Fibroblast of skin of right biceps (primary cell): Measurements from ENCODE around the gene BRMS1L.
"Not testable (repeated sequence)": the region's sequence is repeated elsewhere in the genome, so short reads cannot be mapped to it uniquely, and the experiment has no call there.

ENCODE experiments used
- DNase-seq: peaks from one replicate; pipeline ENCODE4 v3.0.0-alpha.2; 2013

The BRMS1L gene

DNA sequence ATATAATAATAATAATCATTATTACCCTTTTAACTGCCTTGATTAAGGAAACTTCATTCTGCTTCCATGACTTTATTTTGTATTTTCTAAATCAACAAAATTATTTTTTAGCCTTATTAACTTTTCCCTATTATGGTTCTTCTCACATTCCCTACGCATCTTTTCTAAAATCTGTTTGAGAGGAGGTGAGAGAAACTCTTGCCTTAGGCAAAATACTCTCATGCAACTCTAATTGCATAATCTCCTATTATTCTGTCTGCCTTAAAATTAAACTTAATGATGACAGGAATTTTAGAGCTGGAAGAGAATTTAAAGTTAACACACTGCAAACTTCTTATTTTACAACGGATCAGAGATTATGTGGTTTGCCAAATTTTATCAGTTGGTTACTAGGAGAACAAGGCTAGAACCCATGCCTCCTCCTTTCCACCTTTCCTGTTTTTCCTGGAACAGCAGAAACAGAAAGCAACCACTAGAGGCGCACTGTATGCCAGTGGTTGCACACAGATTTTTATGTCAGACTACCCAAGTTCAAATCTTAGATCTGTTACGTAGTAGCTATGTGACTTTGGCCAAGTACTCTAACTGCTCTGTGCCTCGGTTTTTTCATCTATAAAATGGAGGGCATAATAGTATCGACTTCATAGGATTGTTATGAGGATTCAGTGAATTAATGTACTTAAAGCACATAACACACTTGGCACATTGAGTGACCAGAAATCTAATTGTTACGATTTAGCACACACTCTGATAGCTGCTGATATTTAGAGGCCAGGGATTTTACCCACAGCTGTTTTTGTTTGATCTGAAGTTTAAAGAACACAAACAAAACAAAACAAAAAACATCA lies 4.3 kb upstream of the BRMS1L start:
- DNase-seq: peak; percentile 28

DNA sequence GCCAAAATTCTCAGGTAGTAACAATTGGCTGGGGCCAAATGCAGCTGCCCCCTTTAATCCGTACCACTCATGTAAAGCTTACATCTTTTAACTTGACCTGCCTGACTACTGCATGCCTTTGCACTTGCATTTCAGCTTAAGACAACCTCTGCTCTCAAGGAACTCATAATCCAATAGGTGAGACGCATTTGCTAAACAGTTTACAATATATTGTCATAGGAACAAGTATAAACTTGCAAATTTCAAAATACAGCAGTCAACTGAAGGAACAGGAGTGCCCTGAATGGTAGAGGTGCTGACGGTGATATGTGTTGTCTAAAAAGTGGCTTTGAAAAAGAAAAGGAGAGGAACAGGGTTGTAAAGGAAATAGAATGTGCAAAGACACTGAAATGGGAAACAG lies 3.6 kb upstream of the BRMS1L start:
- no peak for DNase-seq

DNA sequence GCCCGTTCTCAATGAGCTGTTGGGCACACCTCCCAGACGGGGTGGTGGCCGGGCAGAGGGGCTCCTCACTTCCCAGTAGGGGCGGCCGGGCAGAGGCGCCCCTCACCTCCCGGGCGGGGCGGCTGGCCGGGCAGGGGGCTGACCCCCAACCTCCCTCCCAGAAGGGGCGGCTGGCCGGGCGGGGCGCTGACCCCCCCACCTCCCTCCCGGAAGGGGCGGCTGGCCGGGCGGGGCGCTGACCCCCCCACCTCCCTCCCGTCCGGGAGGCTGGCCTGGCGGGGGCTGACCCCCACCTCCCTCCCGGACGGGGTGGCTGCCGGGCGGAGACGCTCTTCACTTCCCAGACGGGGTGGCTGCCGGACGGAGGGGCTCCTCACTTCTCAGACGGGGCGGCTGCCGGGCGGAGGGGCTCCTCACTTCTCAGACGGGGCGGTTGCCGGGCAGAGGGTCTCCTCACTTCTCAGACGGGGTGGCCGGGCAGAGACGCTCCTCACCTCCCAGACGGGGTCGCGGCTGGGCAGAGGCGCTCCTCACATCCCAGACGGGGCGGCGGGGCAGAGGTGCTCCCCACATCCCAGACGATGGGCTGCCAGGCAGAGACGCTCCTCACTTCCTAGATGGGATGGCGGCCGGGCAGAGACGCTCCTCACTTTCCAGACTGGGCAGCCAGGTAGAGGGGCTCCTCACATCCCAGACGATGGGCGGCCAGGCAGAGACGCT lies 1.5 kb upstream of the BRMS1L start:
- not testable (repeated sequence) for DNase-seq

DNA sequence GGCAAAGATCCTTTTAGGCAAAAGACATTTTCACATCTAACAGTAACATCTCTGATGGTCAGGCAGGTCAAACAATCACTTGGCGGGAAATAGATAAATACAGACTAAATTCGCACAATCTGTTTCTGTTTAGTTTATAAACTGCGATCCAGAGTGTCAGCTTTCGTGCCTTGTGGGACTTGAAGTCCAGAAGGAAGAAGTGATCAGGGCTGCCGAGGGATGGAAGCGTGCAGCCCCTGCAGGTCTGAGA lies 245 bp upstream of the BRMS1L start:
- DNase-seq: no peak

DNA sequence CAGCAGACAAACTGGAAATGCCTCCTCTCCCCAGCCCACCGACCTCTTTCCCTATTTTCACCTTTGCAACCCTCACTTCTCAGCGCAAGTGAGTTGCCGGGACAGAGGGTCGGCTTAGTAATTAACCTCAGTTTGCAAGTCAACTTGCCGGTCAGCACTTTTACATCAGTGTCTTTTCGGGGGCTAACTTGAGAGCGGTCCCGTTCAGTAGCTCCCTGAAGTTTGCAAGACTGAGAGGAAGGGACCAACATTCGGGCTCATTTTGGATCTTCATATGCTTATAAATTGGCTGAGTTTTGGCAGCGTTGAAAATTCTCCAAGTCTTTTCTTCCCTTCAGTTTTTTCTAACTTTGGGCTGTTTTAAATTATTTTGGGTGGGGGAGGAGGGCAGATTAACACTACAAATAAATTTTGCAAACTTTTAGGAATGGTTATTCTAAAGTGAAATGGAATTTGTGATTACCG lies 846 bp downstream of the BRMS1L start:
- peak; percentile 3 for DNase-seq

DNA sequence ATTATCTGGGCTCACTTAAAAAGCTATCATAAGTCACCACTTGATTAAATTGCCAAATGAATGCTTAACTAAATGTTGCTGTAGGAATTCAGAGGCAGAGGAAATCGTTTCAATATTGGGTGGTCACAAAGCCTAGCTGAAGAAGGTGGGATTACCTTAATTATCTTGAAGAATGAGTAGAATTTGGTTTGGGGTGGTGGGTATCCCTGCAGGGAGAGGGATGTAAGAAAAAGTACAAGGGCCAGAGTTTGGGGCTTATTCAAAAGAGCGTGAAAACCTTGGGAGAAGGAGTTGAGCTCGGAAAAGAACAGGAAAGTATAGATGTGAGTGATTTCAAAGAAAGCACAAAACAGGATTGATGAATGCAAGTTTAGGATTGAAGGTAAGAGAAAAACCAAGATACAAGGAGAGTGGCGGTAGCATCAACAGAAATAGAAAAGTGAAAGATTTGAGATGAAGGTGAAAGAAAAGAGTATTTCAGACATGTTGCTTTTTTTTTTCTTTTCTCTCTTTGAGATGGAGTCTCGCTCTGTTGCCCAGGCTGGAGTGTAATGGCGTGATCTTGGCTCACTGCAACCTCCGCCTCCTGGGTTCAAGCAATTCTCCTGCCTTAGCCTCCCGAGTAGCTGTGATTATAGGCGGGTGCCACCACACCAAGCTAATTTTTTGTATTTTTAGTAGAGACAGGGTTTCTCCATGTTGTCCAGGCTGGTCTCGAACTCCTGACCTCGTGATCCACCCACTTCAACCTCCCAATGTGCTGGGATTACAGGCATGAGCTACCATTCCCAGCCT lies 1.7 kb downstream of the BRMS1L start:
- DNase-seq: no peak

DNA sequence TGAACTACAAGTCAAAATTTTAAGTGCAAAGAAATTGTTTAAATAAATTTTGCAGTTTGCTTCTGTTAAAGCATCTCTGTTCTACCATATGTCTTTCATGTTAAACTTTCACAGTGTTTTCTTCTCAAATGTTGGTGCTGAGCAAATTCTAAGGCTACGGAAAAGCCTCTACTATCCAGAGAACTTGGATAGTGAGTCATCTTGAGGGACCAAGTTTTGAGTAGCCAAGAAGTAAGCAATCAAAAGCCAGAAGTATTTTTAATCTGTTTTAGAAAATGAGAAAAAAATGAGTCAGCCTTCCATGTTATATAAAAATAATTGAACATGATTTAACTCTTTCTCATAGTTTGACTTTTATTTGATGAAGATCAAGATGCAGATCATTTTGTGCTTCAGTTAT lies 3.3 kb downstream of the BRMS1L start:
- peak; percentile 45 for DNase-seq

DNA sequence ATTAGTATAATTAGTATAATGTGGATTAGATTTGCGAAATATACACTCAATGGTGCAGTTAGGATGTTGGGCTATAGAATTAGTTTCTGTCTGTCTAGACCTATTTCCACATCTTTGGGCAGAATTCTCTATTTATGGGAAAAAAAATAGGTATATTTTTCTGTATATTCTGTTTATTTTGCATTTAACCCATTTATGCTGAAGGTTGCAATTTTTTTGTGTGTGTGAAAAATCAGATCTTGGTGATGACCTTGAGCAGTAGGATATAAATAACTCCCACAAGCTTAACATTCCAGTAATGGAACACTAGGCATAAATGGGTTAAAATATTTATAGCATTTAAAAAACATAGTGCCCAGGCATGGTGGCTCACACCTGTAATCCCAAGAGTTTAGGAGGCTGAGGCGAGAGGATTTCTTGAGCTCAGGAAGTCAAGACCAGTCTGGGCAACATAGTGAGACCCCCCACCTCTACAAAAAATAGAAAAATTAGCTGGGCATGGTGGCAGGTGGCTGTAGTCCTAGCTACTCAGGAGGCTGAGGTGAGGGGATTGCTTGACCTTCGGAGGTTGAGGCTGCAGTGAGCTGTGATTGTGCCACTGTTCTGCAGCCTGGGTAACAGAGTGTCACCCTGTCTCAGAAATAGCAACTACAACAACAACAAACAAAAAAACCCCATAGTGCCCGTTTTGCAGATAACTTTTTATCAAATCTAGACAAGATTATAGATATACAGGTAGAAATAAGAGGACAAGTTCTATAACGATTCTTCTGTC lies 9.3 kb downstream of the BRMS1L start:
- DNase-seq: no peak

DNA sequence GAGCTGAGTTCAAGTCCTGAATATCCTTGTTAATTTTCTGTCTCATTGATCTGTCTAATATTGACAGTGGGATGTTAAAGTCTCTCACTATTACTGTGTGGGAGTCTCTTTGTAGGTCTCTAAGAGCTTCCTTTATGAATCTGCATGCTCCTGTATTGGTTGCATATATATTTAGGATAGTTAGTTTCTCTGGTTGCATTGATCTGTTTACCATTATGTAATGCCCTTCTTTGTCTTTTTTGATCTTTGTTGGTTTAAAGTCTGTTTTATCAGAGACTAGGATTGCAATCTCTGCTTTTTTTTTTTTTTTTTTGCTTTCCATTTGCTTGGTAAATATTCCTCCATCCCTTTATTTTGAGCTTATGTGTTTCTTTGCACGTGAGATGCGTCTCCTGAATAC lies 15.6 kb downstream of the BRMS1L start:
- DNase-seq: not testable (repeated sequence)

DNA sequence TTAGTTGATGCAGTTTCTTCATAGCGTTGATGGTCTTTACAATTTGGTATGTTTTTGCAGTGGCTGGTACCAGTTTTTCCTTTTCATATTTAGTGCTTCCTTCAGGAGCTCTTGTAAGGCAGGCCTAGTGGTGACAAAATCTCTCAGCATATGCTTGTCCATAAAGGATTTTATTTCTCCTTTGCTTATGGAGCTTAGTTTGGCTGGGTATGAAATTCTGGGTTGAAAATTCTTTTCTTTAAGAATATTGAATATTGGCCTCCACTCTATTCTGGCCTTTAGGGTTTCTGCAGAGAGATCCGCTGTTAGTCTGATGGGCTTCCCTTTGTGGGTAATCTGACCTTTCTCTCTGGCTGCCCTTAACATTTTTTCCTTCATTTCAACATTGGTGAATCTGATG lies 16.1 kb downstream of the BRMS1L start:
- DNase-seq: not testable (repeated sequence)

DNA sequence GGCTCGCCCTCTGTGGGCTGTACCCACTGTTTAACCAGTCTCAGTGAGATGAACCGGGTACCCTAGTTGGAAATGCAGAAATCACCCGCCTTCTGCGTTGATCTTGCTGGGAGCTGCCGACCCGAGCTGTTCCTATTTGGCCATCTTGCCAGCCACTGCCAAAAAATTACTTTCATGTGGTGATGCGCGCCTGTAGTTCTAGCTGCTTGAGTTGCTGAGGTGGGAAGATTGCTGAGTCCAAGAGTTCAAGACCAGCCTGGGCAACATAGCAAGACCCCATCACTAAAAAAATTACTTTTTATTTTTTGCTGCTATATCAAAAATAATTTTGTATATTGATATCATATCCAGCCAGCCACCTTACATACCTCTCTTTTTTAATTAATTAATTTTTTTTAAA lies 18.4 kb downstream of the BRMS1L start:
- no peak for DNase-seq

DNA sequence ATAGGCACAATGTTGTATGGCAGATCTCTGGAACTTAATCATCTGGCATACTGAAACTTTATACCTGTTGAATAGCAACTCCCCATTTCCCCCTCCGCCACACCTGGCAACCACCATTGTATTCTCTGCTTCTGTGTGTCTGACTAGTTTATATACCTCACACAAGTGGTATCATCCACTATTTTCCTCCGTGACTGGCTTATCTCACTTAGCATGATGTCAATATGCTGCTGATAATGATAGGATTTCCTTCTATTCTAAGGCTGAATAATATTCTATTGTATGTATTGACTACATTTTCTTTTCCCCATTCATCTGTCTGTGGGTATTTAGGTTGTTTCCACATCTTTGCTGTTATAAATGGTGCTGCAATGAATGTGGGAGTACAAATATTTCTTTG lies 21.5 kb downstream of the BRMS1L start:
- no peak for DNase-seq

DNA sequence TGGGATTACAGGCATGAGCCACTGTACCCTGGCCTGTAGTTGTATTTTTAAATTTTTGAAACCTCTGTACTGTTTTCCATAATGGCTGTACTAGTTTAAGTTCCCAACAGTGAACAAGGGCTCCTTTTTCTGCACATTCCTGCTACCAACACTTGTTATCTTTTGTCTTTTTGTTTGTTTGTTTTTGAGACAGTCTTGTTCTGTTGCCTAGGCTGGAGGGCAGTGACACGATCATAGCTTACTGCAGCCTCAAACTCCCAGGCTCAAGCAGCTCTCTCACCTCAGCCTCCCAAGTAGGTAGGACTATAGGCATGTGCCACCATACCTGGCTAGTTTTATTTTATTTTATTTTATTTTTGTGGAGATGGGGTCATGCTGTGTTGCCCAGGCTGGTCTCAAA lies 23.0 kb downstream of the BRMS1L start:
- no peak for DNase-seq

DNA sequence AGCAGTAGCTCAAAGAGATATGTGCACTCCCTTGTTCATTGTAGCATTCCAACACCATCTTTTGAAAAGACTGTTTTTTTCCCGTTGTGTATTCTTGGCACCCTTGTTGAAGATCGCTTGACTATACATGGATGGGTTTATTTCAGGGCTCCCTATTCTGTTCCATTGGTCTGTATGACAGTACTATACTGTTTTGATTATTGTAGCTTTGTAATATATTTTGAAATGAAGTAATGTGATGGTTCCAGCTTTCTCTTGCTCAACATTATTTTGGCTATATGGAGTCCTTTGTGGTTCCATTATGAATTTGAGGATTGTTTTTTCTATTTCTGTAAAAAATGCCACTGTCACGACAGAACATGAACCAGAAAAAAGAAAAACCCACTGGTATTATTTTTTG lies 25.7 kb downstream of the BRMS1L start:
- DNase-seq: no peak

DNA sequence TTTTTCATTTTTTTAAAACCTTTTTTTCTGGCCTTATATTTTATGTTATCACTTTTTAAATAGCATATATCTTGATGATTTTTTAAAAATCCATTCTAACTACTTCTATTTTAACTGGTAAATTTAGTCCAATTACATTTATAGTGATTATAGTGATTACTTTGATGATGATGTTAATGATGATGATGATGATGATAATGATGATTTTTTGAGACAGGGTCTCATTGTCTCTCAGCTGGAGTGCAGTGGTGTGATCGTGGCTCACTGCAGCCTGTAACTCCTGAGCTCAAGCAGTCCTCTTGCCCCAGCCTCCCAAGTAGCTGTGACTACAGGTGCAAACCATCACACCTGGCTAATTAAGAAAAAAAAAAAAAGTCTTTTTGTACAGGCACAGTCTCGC lies 27.1 kb downstream of the BRMS1L start:
- DNase-seq: no peak

DNA sequence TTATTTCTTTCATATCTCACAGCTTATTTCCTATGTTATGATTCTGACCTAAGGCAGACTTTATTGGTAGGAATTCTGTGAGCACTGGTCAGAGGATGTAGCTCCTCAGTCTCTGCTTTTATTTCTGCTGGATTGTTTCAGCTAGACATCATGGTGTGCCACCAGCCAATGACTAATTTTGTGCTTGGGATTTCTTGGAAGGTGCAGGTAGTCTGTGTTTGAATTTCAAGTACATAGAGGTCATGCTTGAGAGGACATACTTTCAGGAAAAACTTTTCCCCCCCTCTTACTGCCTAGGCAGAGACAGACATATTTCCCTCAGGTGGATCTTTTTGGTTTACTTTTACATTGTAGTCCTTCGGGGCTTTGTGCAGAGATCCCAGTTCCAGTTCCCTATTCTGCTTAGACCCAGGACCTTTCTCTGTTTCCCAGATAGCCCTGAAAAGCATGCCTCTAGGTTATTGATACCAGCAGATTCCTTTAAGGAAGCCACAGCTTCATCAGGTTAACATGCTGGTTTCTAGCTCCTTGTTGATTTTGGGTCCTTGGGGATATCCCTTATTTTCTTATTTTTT lies 28.6 kb downstream of the BRMS1L start:
- no peak for DNase-seq

DNA sequence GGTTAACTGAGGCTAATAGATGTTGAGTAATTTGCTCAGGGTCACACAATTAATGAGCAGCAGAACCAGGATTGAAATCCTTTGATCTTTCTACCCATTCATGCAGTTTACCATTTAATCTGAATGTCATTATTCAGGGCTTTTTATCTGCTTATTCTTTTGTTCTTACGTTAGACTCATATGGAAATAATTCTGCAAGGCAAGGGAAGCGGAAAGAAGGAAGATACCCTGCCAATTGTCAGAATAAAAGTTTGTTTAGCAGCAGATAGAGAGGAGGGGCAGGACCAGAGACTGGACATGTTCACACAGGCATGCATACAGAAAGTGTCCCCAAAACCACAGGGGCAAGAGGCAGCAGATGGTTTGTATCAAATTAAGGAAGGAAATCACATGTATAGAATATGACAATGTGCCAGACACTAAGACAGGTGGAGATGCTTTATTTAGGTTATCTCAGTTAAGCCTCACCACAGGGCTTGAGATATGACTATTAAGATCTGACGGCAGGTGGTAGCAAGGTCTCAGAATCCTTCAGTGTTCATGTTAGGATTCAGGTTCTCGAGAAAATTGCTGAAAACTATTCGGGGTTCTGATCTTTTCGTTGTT lies 29.8 kb downstream of the BRMS1L start:
- DNase-seq: no peak

DNA sequence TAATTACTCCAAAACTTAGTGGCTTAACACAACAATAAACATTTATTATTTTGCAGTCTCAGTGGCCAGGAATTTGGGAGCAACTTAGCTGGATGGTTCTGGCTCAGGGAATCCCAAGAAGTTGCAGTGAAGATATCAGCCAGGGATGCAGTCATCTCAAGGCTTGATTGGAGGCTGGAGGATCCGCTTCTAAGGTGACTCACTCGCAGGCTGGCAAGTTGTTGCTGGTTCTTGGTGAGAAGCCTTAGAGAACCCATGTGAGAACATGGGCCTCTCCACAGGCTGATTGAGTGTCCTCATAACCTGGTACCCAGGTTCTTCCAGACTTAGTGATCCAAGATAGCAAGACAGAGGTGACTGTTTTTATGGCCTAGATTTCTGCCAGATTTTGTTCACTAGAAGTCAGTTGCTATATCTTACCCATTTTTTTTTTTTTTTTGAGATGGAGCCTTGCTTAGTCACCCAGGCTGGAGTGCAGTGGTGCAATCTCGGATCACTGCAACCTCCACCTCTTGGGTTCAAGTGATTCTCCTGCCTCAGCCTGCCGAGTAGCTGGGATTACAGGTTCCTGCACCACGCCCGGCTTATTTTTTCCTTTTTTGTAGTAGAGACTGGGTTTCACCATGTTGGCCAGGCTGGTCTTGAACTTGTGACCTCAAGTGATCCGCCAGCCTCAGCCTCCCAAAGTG lies 32.5 kb downstream of the BRMS1L start:
- DNase-seq: peak; percentile 56

DNA sequence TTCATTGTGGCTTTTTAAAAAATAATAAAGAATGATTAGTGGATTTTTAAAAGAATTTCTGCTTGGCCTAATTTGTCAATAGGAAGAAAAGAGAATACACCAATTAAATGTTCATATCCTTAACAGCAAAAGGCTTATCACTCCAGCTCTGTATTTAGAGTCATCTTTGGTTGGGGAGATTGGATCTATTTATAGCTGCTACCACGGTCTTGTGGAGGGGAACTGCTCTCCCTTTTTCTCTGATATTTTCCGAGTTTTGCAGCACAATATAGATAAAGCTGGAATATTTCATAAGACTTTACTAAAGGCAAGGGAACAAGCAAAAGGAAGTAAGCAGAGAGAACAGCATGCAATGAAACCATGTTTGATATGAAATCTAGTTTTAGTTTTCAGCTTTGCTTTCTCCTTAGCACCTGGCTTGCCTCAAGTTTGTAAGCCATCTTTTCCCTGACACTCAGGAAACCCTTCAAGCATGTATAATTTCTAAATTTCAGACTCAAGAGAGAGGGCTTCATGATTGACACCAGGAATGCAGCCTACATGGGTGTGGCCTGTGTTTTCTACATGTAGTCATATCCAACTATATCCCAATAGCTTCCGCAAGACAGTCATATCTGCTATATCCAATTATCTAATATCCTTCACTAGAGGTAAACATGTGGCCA lies 35.2 kb downstream of the BRMS1L start:
- no peak for DNase-seq

DNA sequence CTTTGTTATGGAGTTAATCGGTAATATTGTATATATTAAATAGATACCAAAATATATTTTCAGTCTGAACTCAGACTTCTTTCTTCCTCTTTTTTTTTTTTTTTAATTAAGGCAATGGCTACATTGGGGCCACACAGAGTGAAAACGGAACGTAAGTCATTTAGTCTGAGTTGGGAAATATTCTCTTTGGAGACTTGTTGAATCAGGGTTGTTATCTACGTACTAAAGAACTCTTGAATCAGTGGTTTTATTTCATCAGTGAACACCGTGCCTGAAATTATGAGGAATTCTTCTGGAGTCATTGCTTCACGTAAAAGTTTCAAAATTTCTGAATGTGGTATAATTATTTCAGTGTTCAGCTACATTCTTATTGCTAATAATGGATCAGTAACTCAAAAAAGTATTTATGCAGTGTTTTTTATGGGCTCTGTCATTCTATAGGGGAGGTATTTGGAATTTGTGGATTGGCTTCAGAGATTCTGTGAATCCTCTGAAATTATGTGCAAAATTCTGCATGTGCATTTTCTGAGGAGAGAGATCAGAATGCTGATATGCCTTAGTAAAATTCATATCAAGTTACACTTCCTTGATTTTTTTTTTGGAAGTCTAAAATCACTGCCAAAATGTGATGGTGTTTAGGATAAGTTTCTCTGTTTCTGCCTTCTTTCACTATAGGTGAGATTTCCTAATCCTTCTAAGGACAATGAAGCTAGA lies 39.6 kb downstream of the BRMS1L start:
- DNase-seq: no peak
